Mucosa of rectum (tissue), 2 donors: ENCODE results near the gene LUZP4.
"Not testable (repeated sequence)": the region's sequence is repeated elsewhere in the genome, so short reads cannot be mapped to it uniquely, and the experiment has no call there.

Experiments
- H3K27ac ChIP-seq, 2 donors: one replicate each; pipeline ENCODE4 v1.7.0; 2013; ENCODE audit warnings: inconsistent platforms in 2 of 2, low read depth in 2 of 2, low read length in 2 of 2
- H3K27me3 ChIP-seq, 2 donors: one replicate each; pipeline ENCODE4 v1.7.0; 2013; ENCODE audit warnings: low read length in 2 of 2; ENCODE audit not compliant: control insufficient read depth in 2 of 2, insufficient read depth in 2 of 2
- H3K36me3 ChIP-seq, 2 donors: one replicate each; pipeline ENCODE4 v1.7.0; 2013; ENCODE audit warnings: low read length in 2 of 2; ENCODE audit not compliant: control insufficient read depth in 2 of 2, insufficient read depth in 2 of 2
- H3K4me1 ChIP-seq, 2 donors: one replicate each; pipeline ENCODE4 v1.7.0; 2013; ENCODE audit warnings: low read length in 2 of 2, mild to moderate bottlenecking in 1 of 2; ENCODE audit not compliant: control insufficient read depth in 2 of 2, insufficient read depth in 2 of 2
- H3K4me3 ChIP-seq, 2 donors: one replicate each; pipeline ENCODE4 v1.7.0; 2013; ENCODE audit warnings: low read length in 2 of 2
- H3K9ac ChIP-seq, 2 donors: one replicate each; pipeline ENCODE4 v1.7.0; 2013; ENCODE audit warnings: low read length in 2 of 2, low read depth in 1 of 2, mild to moderate bottlenecking in 1 of 2
- H3K9me3 ChIP-seq, 2 donors: one replicate each; pipeline ENCODE4 v1.7.0; 2013; ENCODE audit warnings: low read length in 2 of 2; ENCODE audit not compliant: control insufficient read depth in 2 of 2
- donor health status: healthy.
- donor health status: Normal muscosa, but diverticular disease.

LUZP4 gene

GRCh38 chrX:115269051-115269683 lies 20.3 kb upstream of the LUZP4 start:
- no peaks in the 10 kb centered on the region for H3K9me3 ChIP-seq
- H3K27me3 ChIP-seq = peaks cover 0 to 3% of the 10 kb centered on the region in 2 donors
- no peak overlapping the region for H3K9ac ChIP-seq
- no peaks in the 10 kb centered on the region for H3K36me3 ChIP-seq
- H3K4me1 ChIP-seq = no peaks in the 10 kb centered on the region
- no peak overlapping the region for H3K27ac ChIP-seq
- no peak overlapping the region for H3K4me3 ChIP-seq

- Histone ChIP-seq H3K27me3 (peaks cover 0 to 3% of the 10 kb centered on the region in 2 donors), H3K36me3 (no peaks in the 10 kb centered on the region), H3K9me3 (peaks cover 0 to 1% of the 10 kb centered on the region in 2 donors), H3K27ac (no peak overlapping the region), H3K4me1 (no peaks in the 10 kb centered on the region), H3K9ac (no peak overlapping the region), H3K4me3 (no peak overlapping the region)
Measured at GRCh38 chrX:115284877-115285276, 4.6 kb upstream of the LUZP4 start.

GRCh38 chrX:115297189-115297588 lies 7.7 kb downstream of the LUZP4 start:
- Histone ChIP-seq H3K27ac (no peak overlapping the region), H3K4me1 (no peaks in the 10 kb centered on the region), H3K27me3 (peaks cover 0 to 2% of the 10 kb centered on the region in 2 donors)

GRCh38 chrX:115311139-115311538 lies 21.6 kb downstream of the LUZP4 start:
- Histone ChIP-seq H3K27ac (no peak overlapping the region), H3K4me1 (no peaks in the 10 kb centered on the region), H3K9ac (no peak overlapping the region), H3K27me3 (no peaks in the 10 kb centered on the region), H3K4me3 (no peak overlapping the region), H3K36me3 (no peaks in the 10 kb centered on the region), H3K9me3 (no peaks in the 10 kb centered on the region)

More at GRCh38 chrX:115297189-115297588, 7.7 kb downstream of the LUZP4 start:
- H3K9ac ChIP-seq = no peak overlapping the region
- no peaks in the 10 kb centered on the region for H3K36me3 ChIP-seq
- H3K4me3 ChIP-seq = no peak overlapping the region
- H3K9me3 ChIP-seq = no peaks in the 10 kb centered on the region

GRCh38 chrX:115311601-115312001 lies 22.1 kb downstream of the LUZP4 start:
- Histone ChIP-seq H3K36me3 (no peaks in the 10 kb centered on the region), H3K4me3 (no peak overlapping the region), H3K4me1 (no peaks in the 10 kb centered on the region), H3K27me3 (no peaks in the 10 kb centered on the region), H3K9ac (no peak overlapping the region), H3K27ac (no peak overlapping the region), H3K9me3 (no peaks in the 10 kb centered on the region)

GRCh38 chrX:115318139-115318538 lies 28.6 kb downstream of the LUZP4 start:
- Histone ChIP-seq H3K27ac (no peak overlapping the region), H3K4me3 (no peak overlapping the region), H3K9me3 (no peaks in the 10 kb centered on the region), H3K27me3 (no peaks in the 10 kb centered on the region), H3K4me1 (no peaks in the 10 kb centered on the region), H3K9ac (no peak overlapping the region), H3K36me3 (no peaks in the 10 kb centered on the region)

- H3K9ac ChIP-seq = no peak overlapping the region
- H3K27ac ChIP-seq = no peak overlapping the region
- no peaks in the 10 kb centered on the region for H3K4me1 ChIP-seq
- no peaks in the 10 kb centered on the region for H3K9me3 ChIP-seq
- no peaks in the 10 kb centered on the region for H3K36me3 ChIP-seq
- no peak overlapping the region for H3K4me3 ChIP-seq
- H3K27me3 ChIP-seq = no peaks in the 10 kb centered on the region
Measured at GRCh38 chrX:115322375-115322774, 32.9 kb downstream of the LUZP4 start.

- no peak overlapping the region for H3K27ac ChIP-seq
- H3K4me3 ChIP-seq = no peak overlapping the region
- no peaks in the 10 kb centered on the region for H3K9me3 ChIP-seq
- H3K4me1 ChIP-seq = no peaks in the 10 kb centered on the region
- no peaks in the 10 kb centered on the region for H3K27me3 ChIP-seq
- H3K36me3 ChIP-seq = no peaks in the 10 kb centered on the region
- H3K9ac ChIP-seq = no peak overlapping the region
Measured at GRCh38 chrX:115324194-115324593, 34.7 kb downstream of the LUZP4 start.

GRCh38 chrX:115329282-115329681 lies 39.8 kb downstream of the LUZP4 start:
- H3K4me3 ChIP-seq, H3K9ac ChIP-seq, H3K9me3 ChIP-seq, H3K36me3 ChIP-seq, H3K27me3 ChIP-seq, H3K4me1 ChIP-seq, H3K27ac ChIP-seq: not testable (repeated sequence)

GRCh38 chrX:115330498-115331168 lies 41.1 kb downstream of the LUZP4 start:
- no peak overlapping the region for H3K27ac ChIP-seq
- no peaks in the 10 kb centered on the region for H3K9me3 ChIP-seq
- no peaks in the 10 kb centered on the region for H3K4me1 ChIP-seq
- H3K9ac ChIP-seq = no peak overlapping the region
- H3K27me3 ChIP-seq = peaks cover 0 to 2% of the 10 kb centered on the region in 2 donors
- H3K36me3 ChIP-seq = no peaks in the 10 kb centered on the region
- no peak overlapping the region for H3K4me3 ChIP-seq
